MM.1S (cell line): ENCODE data around the gene ZBTB11.

Experiments used
- EZH2 ChIP-seq: fragments of 300-600 bp; sonication (generic); optimal IDR thresholded peaks from 2 replicates; pipeline ENCODE3; 2017; ENCODE audit warnings: low read depth, mild to moderate bottlenecking, antibody characterized with exemption, low read length, mixed read lengths
- TF ChIP-seq, protein P1 (sequence below): fragments of 300-600 bp; sonication (generic); IDR thresholded peaks from 2 replicates; pipeline ENCODE4 v1.5.1; 2016; ENCODE audit warnings: antibody characterized with exemption, low read length, mixed read lengths

DNA sequence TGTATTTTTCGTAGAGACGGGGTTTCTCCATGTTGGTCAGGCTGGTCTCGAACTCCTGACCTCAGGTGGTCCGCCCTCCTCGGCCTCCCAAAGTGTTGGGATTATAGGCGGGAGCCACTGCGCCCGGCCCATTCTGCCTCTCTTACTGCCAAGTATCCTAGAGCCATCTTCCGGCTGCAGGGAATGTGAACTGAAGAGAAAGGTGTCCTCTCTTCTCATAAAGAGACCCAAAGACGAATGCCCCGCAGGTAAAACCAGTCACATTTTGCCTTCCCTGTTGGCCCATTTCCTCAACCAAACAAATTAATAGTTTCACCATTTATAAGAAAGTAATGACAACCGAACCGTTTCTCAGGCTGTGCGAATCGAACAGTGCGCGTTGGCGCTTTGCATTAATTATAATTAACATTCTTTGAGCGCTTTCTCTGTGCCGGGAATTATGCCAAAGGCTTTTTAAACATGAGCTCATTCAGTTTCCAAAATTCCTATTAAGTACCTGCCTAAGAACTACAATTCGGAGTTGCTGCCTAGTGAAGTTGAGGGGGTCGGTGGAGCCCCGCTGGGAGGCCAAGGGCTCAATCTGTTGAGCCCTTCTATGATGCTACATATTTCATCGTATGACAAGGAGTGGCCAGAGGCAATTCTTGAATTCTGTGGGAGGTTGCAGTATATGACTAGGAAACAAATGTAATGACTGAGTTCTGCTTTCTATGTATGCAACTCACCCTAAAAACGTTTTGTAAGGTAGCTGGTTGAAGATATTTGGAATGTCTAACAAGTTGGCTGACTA, 10.4 kb upstream of the ZBTB11 start:
- TF ChIP-seq, protein P1, sequence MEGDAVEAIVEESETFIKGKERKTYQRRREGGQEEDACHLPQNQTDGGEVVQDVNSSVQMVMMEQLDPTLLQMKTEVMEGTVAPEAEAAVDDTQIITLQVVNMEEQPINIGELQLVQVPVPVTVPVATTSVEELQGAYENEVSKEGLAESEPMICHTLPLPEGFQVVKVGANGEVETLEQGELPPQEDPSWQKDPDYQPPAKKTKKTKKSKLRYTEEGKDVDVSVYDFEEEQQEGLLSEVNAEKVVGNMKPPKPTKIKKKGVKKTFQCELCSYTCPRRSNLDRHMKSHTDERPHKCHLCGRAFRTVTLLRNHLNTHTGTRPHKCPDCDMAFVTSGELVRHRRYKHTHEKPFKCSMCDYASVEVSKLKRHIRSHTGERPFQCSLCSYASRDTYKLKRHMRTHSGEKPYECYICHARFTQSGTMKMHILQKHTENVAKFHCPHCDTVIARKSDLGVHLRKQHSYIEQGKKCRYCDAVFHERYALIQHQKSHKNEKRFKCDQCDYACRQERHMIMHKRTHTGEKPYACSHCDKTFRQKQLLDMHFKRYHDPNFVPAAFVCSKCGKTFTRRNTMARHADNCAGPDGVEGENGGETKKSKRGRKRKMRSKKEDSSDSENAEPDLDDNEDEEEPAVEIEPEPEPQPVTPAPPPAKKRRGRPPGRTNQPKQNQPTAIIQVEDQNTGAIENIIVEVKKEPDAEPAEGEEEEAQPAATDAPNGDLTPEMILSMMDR: no peak
- TF ChIP-seq EZH2: no peak
